Left kidney (tissue), 8 donors: ENCODE data around the gene GJA3. TPM values are rescaled to one million over a fixed set of nuclear protein-coding genes. Genes with fewer than 3 reads are reported as not detected.
A peak's percentile ranks its signal among the peaks of the same experiment; 100 is the strongest.

Experiments
- DNase-seq: peaks from one replicate; pipeline ENCODE4 v3.0.0-alpha.2; 2013
- long read RNA-seq, 8 donors: transcript quantifications; one replicate each; lab custom pipeline, GENCODE V29; 2026
- polyA plus RNA-seq: library from polyadenylated mRNA; unstranded; fragments of 120-200 nt; gene quantifications from one replicate; pipeline ENCODE4 v1.2.1, GENCODE V29; 2013; ENCODE audit not compliant: insufficient read length

GJA3 gene
- 11.3 TPM for polyA plus RNA-seq
- long read RNA-seq, donor 1, full-length matches to known transcripts, result 5 of 5 reads
- long read RNA-seq, donor 1, partial matches to known transcripts, result 0 of 5 reads
- long read RNA-seq, donor 1, other reads (novel, unspliced or antisense), result 0 of 5 reads
- long read RNA-seq, donor 2, full-length matches to known transcripts, result 2 of 2 reads
- long read RNA-seq, donor 2, partial matches to known transcripts, result 0 of 2 reads
- long read RNA-seq, donor 2, other reads (novel, unspliced or antisense), result 0 of 2 reads
- long read RNA-seq, donor 3, full-length matches to known transcripts, result 7 of 7 reads
- long read RNA-seq, donor 3, partial matches to known transcripts, result 0 of 7 reads
- long read RNA-seq, donor 3, other reads (novel, unspliced or antisense), result 0 of 7 reads
- long read RNA-seq, donor 4, result 0 reads
- long read RNA-seq, donor 5, full-length matches to known transcripts, result 3 of 3 reads
- long read RNA-seq, donor 5, partial matches to known transcripts, result 0 of 3 reads
- long read RNA-seq, donor 5, other reads (novel, unspliced or antisense), result 0 of 3 reads
- long read RNA-seq, donor 6, full-length matches to known transcripts, result 6 of 6 reads
- long read RNA-seq, donor 6, partial matches to known transcripts, result 0 of 6 reads
- long read RNA-seq, donor 6, other reads (novel, unspliced or antisense), result 0 of 6 reads
- long read RNA-seq, donor 7, full-length matches to known transcripts, result 8 of 8 reads
- long read RNA-seq, donor 7, partial matches to known transcripts, result 0 of 8 reads
- long read RNA-seq, donor 7, other reads (novel, unspliced or antisense), result 0 of 8 reads
- long read RNA-seq, donor 8, full-length matches to known transcripts, result 5 of 5 reads
- long read RNA-seq, donor 8, partial matches to known transcripts, result 0 of 5 reads
- long read RNA-seq, donor 8, other reads (novel, unspliced or antisense), result 0 of 5 reads

DNA sequence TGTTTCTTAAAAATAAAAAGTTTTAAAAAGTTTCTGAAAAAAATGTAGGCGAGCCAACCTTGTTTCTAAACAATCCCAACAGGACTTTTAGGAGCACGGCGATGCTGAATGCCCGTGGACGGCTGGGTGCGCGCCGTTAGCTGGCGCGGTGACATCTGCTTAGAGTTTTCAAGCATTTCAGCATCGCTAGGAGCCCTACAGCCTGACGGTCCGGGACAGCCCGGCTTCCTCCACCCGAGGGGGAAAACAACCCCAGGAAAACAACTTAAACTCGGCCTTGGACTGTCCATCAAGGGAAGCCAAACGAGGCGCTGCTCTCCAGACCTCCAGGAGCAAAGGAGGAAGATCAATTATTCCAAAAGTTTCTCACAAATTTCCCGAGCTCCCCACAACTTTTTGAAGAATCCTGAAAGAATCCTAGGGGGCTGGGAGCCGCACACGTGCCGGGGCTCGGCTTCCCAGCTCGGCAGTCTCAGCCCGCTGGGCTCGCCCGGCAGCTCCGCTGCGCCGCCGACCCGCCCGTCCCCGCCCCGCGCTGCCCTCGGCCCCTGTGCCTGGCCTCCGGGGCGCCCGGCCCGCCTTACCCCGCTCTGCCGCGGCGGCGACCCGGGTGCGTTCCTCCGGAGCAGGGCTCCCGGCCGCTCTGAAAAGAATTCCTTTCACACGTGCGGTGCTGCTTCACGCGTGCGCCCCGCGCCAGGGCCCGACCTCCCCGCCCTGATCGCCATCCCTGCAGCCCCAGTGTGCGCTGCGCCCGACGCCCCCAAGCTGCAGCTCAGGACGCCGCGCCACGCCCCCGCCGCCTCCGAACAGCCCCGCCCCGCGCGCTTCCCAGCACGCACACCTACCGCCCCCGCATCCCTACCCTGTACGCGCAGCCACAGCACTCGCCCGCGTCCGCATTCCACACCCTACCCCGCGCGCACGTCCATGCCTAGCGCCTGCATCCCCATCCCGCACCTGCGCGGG is at the start of gene GJA3:
Gene GJA3, minus strand, starts transcription at position 747 of the 969 bp plus-strand sequence. CDS start 17,764 bp downstream, outside the sequence.
- no peak for DNase-seq

DNA sequence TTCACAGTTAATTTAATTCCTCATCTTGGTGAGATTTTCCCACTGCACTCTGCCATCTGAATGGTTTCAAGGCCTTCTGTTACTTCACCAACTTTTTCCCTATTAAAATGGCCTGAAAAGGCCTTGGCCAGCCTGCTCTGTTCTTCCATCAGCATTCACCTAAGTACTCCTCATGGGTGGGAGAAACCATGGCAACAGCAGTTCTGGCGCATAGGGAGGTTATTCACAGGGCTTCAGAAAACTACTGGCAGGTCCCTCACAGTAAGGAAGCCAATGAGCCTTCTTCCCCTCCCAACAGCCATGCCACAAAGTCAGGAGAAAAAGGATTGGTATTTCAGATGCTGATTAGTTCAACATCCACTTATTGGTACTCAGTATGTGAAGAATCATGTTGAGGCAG is 49.1 kb upstream of the GJA3 start:
- DNase-seq, result no peak

DNA sequence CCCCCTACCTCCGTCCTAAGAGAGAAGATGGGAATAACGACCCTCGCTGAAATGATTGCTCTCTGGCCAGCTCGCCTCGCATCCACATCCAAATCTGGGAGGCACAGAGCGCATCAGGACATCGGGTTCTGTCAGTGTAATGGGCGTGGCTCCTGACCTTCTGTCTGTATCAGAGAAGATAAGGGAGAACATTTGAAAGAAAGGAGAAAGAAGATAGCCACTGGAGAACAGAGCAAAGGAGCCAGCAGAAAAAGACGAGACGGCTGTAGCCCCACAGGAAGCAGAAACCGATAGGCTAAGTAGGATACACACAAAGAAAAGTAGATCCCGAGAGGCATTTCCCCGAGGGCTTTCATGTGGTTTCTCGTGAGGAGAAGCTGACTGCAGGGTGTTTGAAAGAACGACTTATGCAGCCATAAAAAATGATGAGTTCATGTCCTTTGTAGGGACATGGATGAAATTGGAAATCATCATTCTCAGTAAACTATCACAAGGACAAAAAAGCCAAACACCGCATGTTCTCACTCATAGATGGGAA is 45.9 kb upstream of the GJA3 start:
- no peak for DNase-seq

DNA sequence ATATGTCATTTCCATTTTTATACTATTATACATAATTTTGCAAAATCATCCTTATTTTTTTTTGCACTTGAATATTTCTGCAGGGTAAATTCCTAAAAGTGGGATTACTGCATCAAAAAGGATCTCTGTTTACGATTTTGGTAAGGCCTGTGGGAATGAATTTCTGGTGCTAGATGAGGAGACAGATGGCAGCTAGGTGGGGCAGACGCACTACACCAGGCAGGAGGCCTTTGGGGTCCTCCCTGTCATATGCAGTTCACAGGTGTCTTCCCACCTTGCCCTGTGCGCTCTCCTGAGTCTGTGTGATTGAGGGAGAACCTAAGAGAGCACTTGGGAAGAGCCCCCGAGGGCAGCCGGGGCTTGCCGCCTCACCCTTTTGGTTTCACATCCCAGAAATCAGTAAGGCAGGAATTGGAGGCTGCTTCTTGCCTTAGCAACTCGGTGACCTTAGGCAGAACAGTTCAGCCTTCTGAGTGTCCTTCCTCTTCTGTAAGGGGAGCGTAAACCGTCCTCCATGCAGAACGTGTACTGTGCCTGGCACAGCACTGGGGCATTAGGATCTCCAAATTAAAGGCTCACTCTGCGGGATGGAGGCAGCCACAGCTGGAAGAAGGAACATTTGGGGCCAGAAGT is 45.3 kb upstream of the GJA3 start:
- no peak for DNase-seq

DNA sequence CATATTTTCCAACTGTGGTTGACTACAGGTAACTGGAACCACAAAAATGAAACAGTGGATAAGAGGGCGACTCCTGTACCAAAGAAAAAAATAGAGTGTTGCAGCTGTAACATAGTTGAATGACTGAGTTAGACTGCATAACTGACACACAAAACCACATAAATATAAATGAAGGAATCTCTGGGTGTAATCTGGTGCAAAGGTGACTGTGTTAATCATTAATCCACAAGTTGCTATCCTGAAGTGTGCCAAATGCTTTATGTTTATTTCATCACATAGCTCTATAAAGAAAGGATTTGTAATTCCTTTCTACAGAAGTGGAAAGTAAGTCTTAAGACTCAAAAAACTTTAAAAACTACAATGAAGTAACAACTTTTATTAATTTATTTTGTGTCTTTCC is 37.9 kb upstream of the GJA3 start:
- DNase-seq, result no peak

DNA sequence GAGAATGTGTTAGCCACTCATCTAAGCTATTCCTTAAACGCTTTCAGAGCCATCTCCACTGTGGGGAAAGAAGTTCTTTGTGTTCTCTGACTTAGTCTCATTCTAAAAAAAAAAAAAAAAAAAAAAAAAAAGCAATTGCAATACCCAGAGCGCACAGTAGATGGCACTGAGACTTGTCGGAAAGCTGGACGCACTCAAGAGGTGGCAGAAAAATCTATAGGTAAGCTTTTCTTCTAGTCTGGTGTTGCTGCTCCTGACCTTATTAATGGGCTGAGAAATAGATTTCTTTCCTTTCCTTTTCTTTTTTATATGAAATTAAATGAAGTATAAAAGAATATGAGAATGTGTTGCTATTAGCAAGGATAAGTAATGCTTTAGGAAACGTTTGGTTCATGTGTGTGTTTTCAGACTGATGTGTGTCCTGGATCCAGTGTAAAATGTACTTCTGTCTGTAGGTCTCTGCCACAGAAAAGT is 36.5 kb upstream of the GJA3 start:
- peak; percentile 60 for DNase-seq

DNA sequence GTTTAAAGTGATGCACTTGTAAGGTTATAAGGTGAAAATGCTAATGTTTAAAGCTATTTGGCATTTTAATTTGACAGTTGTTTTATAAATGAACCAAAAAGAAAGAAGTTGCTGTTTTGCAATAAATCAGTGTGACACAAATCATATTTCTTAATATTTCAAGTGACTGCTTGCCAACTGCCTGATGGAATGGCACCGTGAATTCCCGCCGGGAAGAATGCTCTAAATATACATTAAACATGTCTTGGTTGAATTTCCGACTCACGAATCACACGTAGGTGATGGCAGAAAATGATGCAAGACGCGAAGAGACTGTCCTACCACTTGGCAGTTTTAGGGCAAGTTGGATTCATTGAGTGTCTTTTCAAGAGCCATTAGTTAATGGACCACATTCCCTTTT is 34.9 kb upstream of the GJA3 start:
- DNase-seq, result no peak

DNA sequence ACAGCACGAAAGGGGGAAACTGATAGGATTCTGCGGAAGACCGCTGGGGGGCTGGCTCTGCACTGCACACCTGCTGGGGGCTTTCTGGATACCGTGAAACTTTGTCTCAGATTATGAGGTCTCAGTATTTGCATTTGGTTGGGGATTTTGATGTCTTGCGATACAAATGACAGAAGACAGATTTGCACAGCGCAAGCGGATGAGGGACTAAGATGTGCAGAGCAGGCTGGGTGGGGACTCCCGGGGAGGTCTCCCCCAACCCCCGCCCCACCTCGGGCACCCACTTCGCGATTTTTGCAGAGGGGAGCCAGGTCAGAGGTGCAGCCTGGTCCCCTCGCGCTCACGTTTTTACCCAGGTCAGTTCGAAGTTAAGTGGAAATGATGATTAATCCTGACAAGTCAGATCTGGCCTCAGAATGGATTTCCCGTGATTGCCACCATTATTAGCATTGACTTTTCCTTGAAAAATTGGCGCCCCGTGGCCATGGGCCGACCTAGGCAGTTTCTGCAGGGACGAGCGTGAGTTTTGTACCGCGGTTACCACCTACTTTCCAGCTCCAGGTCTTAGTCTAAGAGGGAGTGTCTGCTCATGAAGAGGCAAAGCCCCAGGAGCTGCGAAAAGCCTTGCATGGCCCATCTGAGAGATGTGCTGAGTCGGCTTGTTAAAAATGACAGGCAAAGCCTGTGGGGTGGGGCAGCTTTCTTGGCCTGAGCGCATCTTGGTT is 33.2 kb upstream of the GJA3 start:
- DNase-seq, result no peak

DNA sequence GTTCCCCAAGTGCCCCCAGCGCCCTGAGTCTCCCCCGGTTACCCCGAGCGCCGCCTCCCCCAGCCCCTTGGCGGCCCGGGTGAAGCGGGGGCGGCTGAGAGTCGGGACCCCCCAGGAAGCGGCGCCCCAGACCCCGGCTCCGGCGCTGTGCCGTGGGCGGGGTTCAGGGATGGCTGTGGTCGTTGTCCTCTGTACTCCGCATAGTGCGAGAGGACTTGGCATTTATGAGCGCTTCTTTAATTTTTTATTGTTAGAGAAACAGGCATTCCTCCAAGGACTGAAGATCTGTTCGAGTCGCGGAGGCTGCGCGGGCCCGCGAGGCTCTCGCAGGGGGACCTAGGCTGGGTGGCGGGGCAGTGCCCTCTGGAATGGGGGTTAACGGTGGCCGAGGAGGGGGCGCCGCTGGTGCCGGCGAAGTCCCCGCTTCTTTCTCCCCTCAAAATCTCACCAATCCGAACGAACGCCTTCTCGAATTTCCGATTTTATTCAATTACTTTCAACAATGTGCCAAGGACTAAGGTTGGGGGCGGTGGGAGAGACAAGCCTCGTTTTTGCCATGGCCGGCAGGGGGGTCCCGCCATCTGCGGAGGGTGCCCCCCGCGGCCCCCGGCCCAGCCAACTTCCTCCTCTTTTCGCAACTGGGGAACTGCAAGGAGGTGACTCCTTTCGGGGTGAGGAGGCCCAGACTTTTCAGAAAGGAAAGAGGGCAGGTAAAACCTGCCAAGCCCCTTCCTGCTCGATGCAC is 32.5 kb upstream of the GJA3 start:
- no peak for DNase-seq

DNA sequence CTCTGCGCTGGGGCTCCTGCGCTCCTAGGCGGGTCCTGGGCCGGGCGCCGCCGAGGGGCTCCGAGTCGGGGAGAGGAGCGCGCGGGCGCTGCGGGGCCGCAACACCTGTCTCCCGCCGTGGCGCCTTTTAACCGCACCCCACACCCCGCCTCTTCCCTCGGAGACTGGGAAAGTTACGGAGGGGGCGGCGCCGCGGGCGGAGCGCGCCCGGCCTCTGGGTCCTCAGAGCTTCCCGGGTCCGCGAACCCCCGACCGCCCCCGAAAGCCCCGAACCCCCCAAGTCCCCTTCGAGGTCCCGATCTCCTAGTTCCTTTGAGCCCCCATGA is 31.9 kb upstream of the GJA3 start, which contains the start of gene GJB2:
Gene GJB2, minus strand, starts transcription at position 103 of the 326 bp plus-strand sequence. CDS start 3,357 bp downstream, outside the sequence.
- DNase-seq, result no peak

DNA sequence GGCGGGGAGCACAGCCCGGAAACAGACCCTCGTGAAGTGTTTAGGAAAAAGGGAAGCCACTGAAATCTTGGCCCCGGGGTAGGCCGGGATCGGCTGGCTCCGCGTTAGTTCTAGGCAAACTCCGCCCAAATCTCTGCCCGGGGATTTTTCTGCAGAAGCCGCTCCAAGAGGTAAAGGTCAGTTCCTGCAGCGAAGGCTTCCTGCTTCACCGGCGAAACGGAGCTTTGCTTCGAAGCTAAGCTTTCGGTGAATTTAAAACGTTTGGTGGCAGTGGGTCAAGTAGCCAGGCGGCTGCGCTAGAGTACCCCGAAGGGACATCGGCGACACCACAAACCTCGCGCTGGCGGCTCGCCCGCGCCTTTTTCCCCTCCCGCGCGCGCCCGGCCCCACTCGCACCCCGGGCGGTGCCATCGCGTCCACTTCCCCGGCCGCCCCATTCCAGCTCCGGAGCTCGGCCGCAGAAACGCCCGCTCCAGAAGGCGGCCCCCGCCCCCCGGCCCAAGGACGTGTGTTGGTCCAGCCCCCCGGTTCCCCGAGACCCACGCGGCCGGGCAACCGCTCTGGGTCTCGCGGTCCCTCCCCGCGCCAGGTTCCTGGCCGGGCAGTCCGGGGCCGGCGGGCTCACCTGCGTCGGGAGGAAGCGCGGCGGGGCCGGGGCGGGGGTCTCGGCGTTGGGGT is 31.4 kb upstream of the GJA3 start:
- DNase-seq, result no peak

DNA sequence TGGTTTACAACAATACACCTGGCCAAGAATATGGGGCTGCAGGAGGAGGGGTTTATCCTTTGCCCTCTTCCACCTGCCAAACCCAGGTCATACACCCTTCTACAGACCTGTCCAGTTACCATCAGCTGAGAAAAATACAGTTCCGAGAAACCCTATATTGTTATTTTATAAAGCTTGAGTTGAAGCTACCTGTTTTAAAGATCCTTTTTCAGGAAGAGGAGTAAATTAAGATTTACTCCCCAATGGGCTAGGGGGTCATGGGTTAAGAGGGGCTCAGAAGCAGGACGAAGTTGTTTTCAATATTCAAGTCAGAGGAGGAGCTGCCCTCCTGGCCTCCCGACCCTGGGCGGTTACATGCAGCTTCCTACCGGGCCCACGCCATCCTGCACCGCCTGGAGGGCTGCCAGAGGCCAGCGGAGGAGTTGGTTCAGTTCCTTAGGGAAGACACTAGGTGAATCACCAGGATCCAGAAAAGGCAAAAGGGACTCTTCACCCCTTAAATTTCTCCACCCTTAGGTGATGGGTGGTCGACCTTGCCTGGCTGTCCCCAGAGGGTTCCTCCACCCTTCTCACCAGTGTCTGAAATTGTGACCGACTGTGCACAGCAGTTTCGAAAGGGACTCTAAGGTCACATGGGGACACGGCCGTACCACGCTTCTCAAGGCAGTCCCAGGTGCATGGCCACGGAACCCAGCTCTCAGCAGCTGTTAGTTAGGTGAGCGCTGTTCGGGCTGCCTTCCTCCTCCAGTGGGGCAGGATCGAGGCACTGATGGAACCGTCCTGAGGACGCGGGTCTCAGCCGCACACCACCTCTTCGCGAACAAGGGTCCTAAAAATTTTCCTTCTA is 30.7 kb upstream of the GJA3 start:
- DNase-seq, result no peak

DNA sequence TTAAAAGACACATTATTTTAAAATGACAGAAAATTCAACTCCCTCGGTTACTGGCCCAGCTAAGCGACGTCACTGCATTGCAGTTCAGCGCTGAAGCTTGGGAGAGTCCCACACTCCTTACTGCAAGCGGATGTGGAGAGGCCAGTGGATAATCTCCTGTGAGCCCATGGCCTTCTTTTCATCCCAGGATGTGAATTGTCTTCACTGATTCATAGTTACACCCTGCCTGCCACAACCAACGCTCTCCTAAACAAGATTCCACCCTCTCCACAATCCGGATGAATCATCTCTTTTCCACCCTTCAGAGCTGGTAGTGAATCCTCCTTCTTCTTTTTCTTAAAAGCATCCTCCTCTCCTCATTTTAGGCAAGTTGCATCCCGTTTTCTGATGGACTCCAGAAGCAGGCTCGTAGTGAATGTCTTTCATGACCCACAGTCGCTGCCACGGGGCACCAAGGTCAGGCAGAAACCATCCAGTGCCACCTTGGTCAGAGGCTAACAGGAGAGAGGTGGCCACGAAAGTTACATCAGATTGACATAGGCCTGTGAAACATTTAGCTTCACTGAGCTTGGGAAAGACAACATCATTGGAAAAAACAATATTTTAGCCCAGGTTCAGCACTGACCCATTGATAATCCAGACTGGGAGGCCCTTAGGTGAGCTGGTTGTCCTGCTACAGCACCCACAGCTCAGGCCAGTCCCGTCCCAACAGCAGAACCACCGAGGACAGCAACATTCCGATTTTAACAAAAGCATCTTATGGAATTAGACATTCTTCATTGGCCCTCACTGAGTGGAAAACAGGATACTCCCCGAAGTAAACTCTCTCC is 29.8 kb upstream of the GJA3 start:
- no peak for DNase-seq

DNA sequence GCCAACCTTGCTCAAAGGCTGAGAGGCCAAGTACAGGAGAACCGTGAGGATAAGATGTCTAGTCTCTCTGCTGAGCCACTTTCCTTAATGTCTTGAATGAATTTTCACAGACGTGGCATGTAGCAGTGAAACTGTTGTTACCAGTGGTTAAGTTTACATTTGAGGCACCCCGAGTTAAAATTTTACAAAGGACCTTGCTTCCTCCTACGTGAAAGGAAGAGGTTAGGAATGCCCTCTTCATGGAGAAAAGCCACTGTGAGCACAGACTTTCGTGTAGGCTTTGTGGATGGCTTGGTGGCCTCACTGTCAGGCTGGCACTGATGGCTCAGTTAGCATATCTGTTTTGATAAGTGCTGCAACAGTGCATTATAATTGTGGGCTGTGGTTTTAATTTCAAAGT is 29.2 kb upstream of the GJA3 start:
- DNase-seq, result no peak

DNA sequence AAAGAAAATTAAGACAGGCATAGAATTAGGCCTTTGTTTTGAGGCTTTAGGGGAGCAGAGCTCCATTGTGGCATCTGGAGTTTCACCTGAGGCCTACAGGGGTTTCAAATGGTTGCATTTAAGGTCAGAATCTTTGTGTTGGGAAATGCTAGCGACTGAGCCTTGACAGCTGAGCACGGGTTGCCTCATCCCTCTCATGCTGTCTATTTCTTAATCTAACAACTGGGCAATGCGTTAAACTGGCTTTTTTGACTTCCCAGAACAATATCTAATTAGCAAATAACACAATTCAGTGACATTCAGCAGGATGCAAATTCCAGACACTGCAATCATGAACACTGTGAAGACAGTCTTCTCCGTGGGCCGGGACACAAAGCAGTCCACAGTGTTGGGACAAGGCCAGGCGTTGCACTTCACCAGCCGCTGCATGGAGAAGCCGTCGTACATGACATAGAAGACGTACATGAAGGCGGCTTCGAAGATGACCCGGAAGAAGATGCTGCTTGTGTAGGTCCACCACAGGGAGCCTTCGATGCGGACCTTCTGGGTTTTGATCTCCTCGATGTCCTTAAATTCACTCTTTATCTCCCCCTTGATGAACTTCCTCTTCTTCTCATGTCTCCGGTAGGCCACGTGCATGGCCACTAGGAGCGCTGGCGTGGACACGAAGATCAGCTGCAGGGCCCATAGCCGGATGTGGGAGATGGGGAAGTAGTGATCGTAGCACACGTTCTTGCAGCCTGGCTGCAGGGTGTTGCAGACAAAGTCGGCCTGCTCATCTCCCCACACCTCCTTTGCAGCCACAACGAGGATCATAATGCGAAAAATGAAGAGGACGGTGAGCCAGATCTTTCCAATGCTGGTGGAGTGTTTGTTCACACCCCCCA is 28.1 kb upstream of the GJA3 start:
- DNase-seq, result no peak

DNA sequence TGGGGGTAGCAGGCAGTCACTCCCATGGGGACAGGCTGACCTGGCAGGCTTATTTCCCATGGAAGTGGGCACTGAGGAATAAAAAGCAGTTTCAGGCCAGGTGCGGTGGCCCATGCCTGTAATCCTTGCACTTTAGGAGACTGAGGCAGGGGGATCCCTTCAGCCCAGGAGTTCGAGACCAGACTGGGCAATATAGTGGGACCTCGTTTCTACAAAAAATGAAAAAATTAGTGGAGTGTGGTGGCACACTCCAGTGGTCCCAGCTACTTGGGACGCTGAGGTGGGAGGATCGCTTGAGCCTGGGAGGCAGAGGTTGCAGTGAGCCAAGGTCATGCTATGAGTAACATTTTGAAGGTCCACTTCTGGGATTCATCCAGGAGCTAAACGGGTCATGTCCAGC is 25.9 kb upstream of the GJA3 start:
- no peak for DNase-seq
